Astrocyte (in vitro differentiated cells and primary cell): ENCODE results near the gene MED13L.

Experiments used
- EZH2 ChIP-seq: IDR thresholded peaks from 2 replicates; pipeline ENCODE4 v1.6.1; 2012; ENCODE audit warnings: mild to moderate bottlenecking, low read length, inconsistent platforms; ENCODE audit not compliant: insufficient read depth
- TF ChIP-seq, protein P1 (sequence below): IDR thresholded peaks from 2 replicates; pipeline ENCODE4 v1.5.1; 2011; ENCODE audit warnings: low read depth, mild to moderate bottlenecking, inconsistent platforms, low read length, moderate library complexity; ENCODE audit not compliant: insufficient read depth

DNA sequence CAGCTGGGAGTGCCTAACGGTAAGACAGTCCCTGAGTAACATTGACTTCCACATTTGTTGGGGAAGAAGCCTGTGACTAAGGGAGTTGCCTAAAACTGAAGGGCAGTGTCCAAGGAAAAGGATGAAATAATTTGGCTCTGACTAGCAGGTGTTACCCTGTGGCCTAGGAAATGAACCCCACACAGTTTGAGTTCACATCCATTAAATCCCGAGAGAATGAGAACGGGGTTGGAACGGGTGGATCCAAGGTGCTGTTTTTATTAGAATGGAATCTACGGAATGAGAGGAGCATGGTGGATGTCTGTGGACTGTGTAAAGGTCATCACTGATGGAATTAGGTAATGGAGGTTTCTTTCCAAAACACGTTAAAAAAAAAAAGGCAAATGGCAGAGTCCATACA, 324.0 kb downstream of the MED13L start:
- TF ChIP-seq, protein P1, sequence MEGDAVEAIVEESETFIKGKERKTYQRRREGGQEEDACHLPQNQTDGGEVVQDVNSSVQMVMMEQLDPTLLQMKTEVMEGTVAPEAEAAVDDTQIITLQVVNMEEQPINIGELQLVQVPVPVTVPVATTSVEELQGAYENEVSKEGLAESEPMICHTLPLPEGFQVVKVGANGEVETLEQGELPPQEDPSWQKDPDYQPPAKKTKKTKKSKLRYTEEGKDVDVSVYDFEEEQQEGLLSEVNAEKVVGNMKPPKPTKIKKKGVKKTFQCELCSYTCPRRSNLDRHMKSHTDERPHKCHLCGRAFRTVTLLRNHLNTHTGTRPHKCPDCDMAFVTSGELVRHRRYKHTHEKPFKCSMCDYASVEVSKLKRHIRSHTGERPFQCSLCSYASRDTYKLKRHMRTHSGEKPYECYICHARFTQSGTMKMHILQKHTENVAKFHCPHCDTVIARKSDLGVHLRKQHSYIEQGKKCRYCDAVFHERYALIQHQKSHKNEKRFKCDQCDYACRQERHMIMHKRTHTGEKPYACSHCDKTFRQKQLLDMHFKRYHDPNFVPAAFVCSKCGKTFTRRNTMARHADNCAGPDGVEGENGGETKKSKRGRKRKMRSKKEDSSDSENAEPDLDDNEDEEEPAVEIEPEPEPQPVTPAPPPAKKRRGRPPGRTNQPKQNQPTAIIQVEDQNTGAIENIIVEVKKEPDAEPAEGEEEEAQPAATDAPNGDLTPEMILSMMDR: no peak
- no peak for TF ChIP-seq EZH2
